Gastroesophageal sphincter (tissue), 3 donors: ENCODE results near the gene C12orf42.

Experiments used
- EP300 ChIP-seq: sonication (generic); formaldehyde crosslinking; IDR thresholded peaks from one replicate; pipeline ENCODE4 v1.6.1; 2017; ENCODE audit warnings: antibody characterized with exemption, mild to moderate bottlenecking
- POLR2A ChIP-seq, 2 donors: fragments of 450-650 bp; IDR thresholded peaks; one replicate each; pipeline ENCODE4 v1.6.1; 2017; ENCODE audit warnings: antibody characterized with exemption in 2 of 2, mild to moderate bottlenecking in 2 of 2, moderate library complexity in 1 of 2
- POLR2AphosphoS5 ChIP-seq: sonication (generic); formaldehyde crosslinking; IDR thresholded peaks from one replicate; pipeline ENCODE4 v1.6.1; 2017; ENCODE audit warnings: antibody characterized with exemption
- TF ChIP-seq, protein P1 (sequence below), 4 experiments: fragments of 200-600 bp in 2 of 4; fragments of 450-650 bp in 2 of 4; sonication (generic) in 1 of 4; IDR thresholded peaks; one replicate each; pipeline ENCODE4 v1.5.1; 2017 to 2019; ENCODE audit warnings: antibody characterized with exemption in 4 of 4, mild to moderate bottlenecking in 2 of 4, moderate library complexity in 2 of 4

DNA sequence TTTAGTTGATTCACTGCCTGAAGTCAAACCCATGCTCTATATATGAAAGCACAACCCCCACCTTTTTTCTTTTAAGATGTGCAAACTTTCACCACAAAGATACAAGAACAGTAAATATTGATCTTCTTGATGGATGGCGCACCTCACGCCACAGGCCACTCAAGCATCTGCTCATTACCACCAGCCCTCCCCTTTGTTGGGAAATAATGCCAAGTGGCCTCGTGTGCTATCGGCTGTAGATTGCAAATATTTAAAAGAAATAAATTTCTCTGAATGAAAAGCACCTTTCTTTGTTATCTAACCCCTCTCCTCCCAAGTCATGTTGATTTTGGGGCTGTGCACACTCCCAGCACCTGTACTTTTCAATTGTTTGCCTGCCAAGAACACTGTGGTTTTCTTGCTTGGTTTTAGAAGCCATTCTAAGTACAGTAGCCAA is 122.7 kb downstream of the C12orf42 start:
- TF ChIP-seq, protein P1, sequence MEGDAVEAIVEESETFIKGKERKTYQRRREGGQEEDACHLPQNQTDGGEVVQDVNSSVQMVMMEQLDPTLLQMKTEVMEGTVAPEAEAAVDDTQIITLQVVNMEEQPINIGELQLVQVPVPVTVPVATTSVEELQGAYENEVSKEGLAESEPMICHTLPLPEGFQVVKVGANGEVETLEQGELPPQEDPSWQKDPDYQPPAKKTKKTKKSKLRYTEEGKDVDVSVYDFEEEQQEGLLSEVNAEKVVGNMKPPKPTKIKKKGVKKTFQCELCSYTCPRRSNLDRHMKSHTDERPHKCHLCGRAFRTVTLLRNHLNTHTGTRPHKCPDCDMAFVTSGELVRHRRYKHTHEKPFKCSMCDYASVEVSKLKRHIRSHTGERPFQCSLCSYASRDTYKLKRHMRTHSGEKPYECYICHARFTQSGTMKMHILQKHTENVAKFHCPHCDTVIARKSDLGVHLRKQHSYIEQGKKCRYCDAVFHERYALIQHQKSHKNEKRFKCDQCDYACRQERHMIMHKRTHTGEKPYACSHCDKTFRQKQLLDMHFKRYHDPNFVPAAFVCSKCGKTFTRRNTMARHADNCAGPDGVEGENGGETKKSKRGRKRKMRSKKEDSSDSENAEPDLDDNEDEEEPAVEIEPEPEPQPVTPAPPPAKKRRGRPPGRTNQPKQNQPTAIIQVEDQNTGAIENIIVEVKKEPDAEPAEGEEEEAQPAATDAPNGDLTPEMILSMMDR (IDR thresholded peaks at IDR 0.05), result no peak
- no peak for TF ChIP-seq EP300
- no peak for TF ChIP-seq POLR2AphosphoS5
- TF ChIP-seq POLR2A (IDR thresholded peaks at IDR 0.05), result no peak
